Activated CD4-positive, CD25-positive, alpha-beta regulatory T cell treated with anti-CD3 and anti-CD28 coated beads, Interleukin-2, amount 50 U/mL, for 16 hours (primary cell): ENCODE measurements around the gene CDC14A.

Source experiments
- DNase-seq: peaks from one replicate; pipeline ENCODE4 v3.0.0-alpha.2; 2020; ENCODE audit warnings: low read depth, low spot score

CDC14A gene

DNA sequence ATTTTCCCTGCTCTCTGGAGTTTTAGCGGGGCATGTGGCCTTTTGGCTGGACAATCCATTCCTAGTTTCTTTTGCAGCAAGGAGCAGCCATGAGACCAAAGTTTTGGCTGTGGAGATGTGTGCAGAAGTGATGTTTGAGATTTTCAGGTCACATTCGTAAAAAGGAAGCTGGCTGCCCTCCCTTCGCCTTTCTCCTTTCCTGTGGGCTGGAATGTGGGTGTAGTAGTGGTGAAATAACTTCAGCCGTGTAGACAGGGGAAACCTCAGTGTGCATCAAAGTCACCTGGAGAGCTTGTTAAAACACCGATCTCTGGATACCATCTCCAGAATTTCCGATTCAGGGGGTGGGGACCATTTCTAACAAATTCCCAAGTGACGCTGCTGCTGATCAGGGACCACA, 180.3 kb downstream of the CDC14A start:
- DNase-seq: no peak

DNA sequence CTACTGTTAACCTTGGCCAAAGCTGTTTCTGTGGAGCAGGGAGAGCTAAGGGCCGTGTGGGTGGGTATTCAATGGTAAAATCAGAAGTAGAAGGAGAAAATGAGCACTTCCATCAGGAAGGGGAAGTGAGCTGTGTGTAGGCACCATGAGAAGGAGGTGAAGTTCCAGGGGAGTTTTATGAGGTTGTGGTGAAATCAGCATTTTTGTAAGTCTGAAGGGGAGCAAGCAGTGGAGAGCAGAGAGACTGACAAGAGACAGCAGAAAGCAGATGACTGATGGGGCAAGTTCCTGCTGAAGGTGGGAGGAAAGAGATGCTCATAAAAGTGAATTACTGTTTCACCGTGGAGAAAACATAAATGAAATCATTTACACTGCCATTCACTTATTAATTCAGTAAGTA, 183.0 kb downstream of the CDC14A start:
- no peak for DNase-seq

- no peak for DNase-seq
These were observed 183.7 kb downstream of the CDC14A start for GRCh38 chr1:100536031-100536430.

DNA sequence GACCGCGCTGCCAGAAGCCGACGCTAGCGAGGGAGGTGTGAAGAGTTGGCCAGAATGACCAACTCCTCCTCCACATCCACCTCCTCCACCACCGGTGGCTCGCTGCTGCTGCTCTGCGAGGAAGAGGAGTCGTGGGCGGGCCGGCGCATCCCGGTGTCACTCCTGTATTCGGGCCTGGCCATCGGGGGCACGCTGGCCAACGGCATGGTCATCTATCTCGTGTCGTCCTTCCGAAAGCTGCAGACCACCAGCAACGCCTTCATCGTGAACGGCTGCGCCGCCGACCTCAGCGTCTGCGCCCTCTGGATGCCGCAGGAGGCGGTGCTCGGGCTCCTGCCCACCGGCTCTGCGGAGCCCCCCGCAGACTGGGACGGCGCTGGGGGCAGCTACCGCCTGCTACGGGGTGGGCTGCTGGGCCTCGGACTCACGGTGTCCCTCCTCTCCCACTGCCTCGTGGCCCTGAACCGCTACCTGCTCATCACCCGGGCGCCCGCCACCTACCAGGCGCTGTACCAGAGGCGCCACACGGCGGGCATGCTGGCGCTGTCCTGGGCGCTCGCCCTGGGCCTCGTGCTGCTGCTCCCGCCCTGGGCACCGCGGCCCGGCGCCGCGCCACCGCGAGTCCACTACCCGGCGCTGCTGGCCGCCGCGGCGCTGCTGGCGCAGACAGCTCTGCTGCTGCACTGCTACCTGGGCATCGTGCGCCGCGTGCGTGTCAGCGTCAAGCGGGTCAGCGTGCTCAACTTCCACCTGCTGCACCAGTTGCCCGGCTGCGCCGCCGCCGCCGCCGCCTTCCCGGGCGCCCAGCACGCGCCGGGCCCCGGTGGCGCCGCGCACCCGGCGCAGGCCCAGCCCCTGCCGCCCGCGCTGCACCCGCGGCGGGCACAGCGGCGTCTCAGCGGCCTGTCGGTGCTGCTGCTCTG, 186.9 kb downstream of the CDC14A start:
- no peak for DNase-seq

- no peak for DNase-seq
These were observed 187.7 kb downstream of the CDC14A start for GRCh38 chr1:100539836-100540536.

DNA sequence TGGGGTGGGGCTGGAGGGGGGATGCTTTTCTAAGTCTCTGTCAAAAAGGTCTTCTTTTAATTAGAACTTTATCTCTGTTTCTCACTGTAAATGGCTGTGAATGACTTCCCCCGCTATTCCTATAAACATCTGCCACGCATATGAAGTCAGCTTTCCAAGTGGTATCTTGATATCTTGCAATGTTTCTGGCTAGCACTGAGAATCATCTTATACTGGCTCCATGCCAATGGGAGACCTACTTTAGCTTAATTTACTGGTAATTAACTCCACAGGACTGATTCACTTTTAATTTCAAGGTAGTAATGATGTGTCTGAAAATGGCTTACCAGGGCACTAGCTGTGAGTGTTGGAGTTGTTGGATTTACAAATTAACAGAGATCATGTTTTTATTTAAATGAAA, 190.0 kb downstream of the CDC14A start:
- DNase-seq: no peak

- DNase-seq: no peak
These were observed 191.3 kb downstream of the CDC14A start for GRCh38 chr1:100543640-100544039.

GRCh38 chr1:100544791-100545190, 192.5 kb downstream of the CDC14A start:
- DNase-seq: no peak

- no peak for DNase-seq
These were observed 193.5 kb downstream of the CDC14A start for GRCh38 chr1:100545855-100546254.

GRCh38 chr1:100552031-100552430, 199.7 kb downstream of the CDC14A start:
- DNase-seq: no peak

GRCh38 chr1:100552922-100553321, 200.6 kb downstream of the CDC14A start:
- no peak for DNase-seq

DNA sequence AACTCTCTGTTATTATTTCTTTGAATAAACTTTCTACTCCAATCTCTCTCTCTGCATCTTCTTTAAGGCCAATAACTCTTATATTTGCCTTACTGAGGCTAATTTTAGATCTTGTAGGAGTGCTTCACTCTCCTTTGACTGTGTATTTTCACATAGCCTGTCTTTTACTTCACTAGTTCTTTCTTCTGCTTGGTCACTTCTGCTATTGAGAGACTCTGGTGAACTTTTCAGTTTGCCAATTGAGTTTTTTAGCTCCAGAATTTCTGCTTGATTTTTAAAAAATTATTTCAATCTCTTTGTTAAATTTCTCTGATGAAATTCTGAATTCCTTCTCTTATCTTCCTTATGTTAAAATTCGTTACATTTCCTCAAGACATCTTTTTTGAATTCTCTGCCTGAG, 203.9 kb downstream of the CDC14A start:
- DNase-seq: no peak

DNA sequence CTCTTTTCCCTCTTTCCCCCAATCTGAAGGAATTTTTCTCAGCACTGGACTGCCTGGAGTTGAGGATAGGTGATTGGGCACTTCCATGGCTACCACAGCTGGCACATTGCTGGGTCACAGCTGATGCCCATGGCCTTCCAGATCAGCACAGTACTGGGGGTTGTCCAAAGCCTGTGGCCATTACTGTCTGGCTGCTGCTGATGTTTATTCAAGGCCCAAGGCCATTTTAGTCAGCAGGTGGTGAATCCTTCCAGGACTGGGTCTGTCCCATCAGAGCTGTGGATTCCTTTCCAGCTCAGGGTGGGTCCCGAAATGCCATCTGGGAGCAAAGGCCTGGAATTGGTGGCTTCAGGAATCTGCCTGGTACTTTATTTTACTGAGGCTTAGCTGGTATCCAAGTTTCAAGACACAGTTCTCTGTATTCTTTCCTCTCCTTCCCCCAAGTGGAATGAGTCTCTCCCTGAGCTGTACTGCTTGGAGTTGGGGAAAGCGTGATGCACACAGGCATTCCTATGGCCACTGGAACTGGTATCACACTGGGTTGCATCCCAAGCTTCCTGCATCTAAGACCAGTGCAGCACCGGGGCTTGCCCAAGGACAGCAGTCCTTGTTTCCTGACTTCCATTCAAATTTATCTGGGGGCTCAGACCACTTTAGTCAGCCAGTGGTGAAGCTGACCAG, 204.8 kb downstream of the CDC14A start:
- no peak for DNase-seq

- no peak for DNase-seq
These were observed 205.3 kb downstream of the CDC14A start for GRCh38 chr1:100557606-100557953.

DNA sequence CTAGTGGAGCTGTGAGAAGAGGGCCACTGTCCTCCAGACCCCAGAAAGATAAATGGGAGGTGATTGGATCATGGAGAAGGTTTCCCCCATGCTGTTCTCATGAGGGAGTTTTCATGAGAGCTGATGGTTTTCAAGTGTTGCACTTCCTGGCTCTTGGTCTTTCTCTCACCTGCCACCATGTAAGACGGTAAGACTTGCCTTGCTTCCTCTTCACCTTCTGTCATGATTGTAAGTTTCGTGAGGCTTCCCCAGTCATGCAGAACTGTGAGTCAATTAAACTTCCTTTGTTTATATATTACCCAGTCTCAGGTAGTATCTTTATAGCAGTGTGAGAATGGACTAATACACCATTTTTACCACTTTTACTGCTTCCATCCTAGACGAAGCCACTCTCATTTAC, 213.2 kb downstream of the CDC14A start:
- DNase-seq: no peak

- DNase-seq: no peak
These were observed 213.8 kb downstream of the CDC14A start for GRCh38 chr1:100565937-100566699.

DNA sequence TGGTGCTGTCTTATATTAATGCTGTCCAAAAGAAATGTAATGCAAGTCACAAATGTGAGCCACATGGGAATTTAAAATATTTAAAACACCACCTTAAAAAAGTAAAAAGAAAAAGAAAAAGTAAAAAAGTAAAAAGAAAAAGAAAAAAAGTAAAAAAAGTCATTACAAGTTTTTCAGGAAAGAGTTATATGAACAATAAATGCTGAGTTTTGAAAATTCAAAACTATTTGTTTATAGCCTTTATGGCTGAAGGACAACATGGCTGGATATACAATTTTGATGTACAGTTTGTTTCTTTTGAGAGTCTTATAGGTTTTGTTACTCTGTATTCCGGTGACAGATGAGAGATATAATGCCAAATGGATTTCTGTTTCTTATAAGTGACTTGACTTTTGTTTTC, 214.8 kb downstream of the CDC14A start:
- DNase-seq: no peak
